ENCODE measurements around the gene CHST9.

The CHST9 gene

DNA sequence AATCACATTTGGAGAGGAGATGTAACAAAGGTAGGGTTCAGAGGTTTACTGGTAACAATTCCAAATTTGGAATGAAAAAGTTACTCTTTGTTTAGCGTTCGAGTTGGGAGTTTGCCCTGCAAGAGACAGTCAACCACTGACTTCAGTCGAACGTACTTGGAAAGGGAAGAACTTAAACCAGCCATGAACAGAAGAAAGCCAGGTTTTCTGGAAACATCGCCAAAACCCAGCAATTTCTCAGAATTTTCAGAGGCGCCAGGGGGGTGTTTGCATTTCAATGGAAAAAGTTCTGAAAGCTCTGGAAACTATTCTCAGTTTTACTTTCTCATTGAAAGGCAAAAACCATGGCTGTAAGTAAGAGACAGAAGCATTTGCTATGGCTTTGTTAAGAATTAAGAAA, 291.1 kb downstream of the CHST9 start:
- POLR2A ChIA-PET (ENCODE audit: low non-redundant PET) = no interaction called here
- TF ChIP-seq, protein P1, sequence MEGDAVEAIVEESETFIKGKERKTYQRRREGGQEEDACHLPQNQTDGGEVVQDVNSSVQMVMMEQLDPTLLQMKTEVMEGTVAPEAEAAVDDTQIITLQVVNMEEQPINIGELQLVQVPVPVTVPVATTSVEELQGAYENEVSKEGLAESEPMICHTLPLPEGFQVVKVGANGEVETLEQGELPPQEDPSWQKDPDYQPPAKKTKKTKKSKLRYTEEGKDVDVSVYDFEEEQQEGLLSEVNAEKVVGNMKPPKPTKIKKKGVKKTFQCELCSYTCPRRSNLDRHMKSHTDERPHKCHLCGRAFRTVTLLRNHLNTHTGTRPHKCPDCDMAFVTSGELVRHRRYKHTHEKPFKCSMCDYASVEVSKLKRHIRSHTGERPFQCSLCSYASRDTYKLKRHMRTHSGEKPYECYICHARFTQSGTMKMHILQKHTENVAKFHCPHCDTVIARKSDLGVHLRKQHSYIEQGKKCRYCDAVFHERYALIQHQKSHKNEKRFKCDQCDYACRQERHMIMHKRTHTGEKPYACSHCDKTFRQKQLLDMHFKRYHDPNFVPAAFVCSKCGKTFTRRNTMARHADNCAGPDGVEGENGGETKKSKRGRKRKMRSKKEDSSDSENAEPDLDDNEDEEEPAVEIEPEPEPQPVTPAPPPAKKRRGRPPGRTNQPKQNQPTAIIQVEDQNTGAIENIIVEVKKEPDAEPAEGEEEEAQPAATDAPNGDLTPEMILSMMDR (conservative IDR thresholded peaks at IDR 0.05; ENCODE audit: low read depth) = no peak
- no peak for DNase-seq (ENCODE audit: low spot score)
- CTCF ChIA-PET = no interaction called here
- no peak overlapping the region for H3K27ac ChIP-seq

DNA sequence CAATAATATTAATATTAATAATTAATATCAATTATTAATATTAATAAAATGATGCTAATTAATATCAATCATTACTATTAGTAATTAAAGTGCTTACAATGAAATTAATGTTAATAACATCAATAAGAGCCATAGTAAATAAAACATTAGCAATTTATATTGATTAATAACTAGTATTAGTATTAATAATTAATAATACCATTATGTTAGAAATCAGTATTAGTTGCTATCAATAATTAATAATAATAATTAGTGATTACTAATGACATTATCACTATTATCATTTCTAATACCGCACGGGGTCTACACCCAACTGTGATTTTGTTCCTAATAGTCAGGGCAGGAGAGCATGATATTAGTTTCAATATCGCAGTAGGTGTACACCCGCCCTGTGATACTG, 296.8 kb downstream of the CHST9 start:
- CTCF ChIA-PET = no interaction called here

DNA sequence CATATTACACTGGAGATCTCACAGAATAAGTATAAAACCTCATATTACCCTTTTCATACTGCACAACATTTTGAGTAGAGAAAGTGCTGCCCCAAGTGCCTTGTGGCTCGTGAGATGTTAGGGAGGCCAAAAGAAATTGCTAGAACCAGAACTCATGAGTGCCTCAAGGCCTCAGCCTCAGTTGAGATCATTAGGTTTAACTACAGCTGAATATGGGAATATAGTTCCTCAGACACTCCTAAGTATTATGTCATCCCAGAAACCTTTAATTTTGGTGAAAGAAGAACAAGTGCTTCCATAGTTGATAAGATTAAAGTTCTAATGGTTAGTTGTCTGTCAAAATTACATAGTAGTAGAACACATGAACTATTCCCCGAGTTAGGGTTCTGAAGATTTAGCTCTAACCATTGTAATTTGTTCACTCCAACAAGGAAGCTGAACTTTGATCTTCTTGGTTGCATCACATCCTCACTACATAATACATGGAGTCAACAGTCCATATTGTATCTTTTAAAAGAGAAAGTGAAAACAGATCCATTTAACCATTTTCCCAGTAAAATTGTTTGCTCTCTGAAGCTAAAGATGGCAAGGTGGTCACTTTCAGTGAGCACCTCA, 310.0 kb downstream of the CHST9 start:
- no peak overlapping the region for H3K27ac ChIP-seq
- TF ChIP-seq, protein P1 (conservative IDR thresholded peaks at IDR 0.05; ENCODE audit: low read depth) = no peak
- no peak for DNase-seq (ENCODE audit: low spot score)
- ChIA-PET CTCF (no interaction called here), POLR2A (ENCODE audit: low non-redundant PET) (no interaction called here)

More for the DNA sequence above, 296.8 kb downstream of the CHST9 start:
- TF ChIP-seq, protein P1 (conservative IDR thresholded peaks at IDR 0.05; ENCODE audit: low read depth) = no peak
- DNase-seq (ENCODE audit: low spot score) = no peak
- POLR2A ChIA-PET (ENCODE audit: low non-redundant PET) = no interaction called here
- no peak overlapping the region for H3K27ac ChIP-seq

DNA sequence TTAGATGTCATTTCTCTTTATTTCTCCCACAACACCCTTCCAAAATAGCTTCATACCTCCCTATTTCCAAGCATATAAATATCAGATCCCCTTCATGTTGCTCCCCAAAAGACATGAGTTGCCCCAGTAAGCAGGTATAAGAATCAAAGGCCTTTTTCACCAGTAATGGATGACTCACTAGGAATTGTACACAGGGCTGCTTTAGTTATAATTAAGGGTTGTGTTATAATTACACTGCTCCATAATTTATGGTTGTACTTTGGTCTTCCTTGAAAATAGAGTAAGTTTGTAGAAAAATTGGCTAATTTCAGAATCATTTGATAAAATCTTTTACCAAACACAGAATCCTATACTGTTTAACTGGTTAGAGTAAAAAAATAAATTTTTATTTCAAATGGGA, 310.8 kb downstream of the CHST9 start:
- no peak for DNase-seq (ENCODE audit: low spot score)
- ChIA-PET CTCF (no interaction called here), POLR2A (ENCODE audit: low non-redundant PET) (no interaction called here)
- no peak overlapping the region for H3K27ac ChIP-seq
- TF ChIP-seq, protein P1 (conservative IDR thresholded peaks at IDR 0.05; ENCODE audit: low read depth) = no peak

DNA sequence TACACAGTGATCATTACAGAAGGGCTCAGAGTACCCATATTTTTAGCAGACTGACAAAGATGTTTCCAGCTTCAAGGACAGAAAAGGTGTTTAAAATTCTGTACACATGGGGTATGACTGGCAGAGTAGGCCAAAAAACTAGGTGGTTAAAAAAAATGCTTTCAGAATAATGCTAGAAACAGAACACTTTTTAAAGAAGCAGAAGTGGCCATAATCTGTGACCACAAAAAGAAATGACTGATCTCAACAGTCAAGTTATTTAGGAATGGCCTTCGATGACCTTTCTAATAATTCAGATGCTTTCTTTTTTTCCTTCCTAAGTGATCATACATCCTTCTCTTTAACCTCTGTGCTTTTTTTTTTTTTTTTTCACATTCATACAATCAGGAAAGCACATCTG, 315.5 kb downstream of the CHST9 start:
- ChIA-PET POLR2A (ENCODE audit: low non-redundant PET) (no interaction called here), CTCF (no interaction called here)
- DNase-seq (ENCODE audit: low spot score) = no peak
- H3K27ac ChIP-seq = no peak overlapping the region
- TF ChIP-seq, protein P1 (conservative IDR thresholded peaks at IDR 0.05; ENCODE audit: low read depth) = no peak

DNA sequence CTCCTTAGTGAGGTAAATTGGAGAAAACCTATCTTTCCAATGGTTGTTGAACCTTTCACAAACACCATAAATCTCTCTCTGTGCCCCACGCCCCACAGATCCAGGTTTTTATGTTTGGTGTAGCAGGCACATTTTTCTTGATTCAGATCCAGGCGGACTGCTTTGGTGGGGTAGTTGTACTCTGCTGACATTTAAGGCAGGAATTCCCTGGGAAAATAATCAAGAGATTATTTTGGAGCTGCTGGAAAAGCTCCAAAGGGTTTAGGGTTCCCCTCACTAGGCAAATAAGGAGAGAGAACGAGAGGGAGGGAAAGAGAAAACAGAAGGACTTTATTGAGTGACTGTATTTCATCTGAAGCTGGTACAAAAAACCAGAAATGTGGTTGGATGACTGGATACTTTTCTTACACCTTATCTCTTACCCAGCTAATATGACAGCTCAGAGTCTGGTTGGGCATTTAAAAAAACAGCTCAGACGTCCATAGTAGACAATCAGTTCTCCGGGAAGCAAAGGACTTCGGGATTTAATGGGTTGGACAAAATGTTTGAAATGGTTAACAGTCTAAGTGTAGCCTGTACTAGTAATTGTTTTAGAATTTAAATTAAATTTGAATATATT, 316.0 kb downstream of the CHST9 start:
- TF ChIP-seq, protein P1 (conservative IDR thresholded peaks at IDR 0.05; ENCODE audit: low read depth) = no peak
- POLR2A ChIA-PET (ENCODE audit: low non-redundant PET) = no interaction called here
- H3K27ac ChIP-seq = no peak overlapping the region
- CTCF ChIA-PET = no interaction called here
- no peak for DNase-seq (ENCODE audit: low spot score)

Data from RWPE1 (cell line).